Right atrium auricular region (tissue), 2 donors: ENCODE data around the gene CLIP4. TPM values are rescaled to one million over a fixed set of nuclear protein-coding genes. Genes with fewer than 3 reads are reported as not detected.

ENCODE experiments used
- DNase-seq: peaks from one replicate; pipeline ENCODE4 v3.0.0-alpha.2; 2019; ENCODE audit warnings: low spot score
- H3K27ac ChIP-seq, 2 donors: fragments of 200-600 bp; sonication (generic); 1 replicate in 1 of 2; 2 replicates in 1 of 2; pipeline ENCODE4 v1.5.1; 2016 to 2019
- H3K27me3 ChIP-seq, 2 donors: fragments of 200-600 bp; sonication (generic); one replicate each; pipeline versions ENCODE4 v1.5.1 to v1.6.0; 2017 to 2019
- H3K36me3 ChIP-seq: fragments of 200-600 bp; sonication (generic); one replicate; pipeline ENCODE4 v1.5.1; 2016
- H3K4me1 ChIP-seq, 2 donors: fragments of 200-600 bp; sonication (generic); one replicate each; pipeline versions ENCODE4 v1.5.1 to v1.6.0; 2017 to 2019
- H3K4me3 ChIP-seq, 2 donors: fragments of 200-600 bp; sonication (generic); 1 replicate in 1 of 2; 2 replicates in 1 of 2; pipeline ENCODE4 v1.5.1; 2017 to 2019; ENCODE audit warnings: mild to moderate bottlenecking in 1 of 2, moderate library complexity in 1 of 2
- H3K9me3 ChIP-seq, 2 donors: fragments of 200-600 bp; sonication (generic); one replicate each; pipeline ENCODE4 v1.5.1; 2019
- CTCF ChIP-seq, 2 donors: fragments of 200-600 bp; sonication (generic); IDR thresholded peaks; one replicate each; pipeline ENCODE4 v1.5.1; 2019; ENCODE audit warnings: antibody characterized with exemption in 2 of 2
- total RNA-seq, 2 donors: library from RNA; depleted of rRNA; stranded (reverse); fragments of >200 nt; gene quantifications; one replicate each; pipeline ENCODE4 v1.1.0, GENCODE V29; 2016

The CLIP4 gene
- total RNA-seq, 2 donors from 2014 or later = 66.5 to 71.0 TPM

DNA sequence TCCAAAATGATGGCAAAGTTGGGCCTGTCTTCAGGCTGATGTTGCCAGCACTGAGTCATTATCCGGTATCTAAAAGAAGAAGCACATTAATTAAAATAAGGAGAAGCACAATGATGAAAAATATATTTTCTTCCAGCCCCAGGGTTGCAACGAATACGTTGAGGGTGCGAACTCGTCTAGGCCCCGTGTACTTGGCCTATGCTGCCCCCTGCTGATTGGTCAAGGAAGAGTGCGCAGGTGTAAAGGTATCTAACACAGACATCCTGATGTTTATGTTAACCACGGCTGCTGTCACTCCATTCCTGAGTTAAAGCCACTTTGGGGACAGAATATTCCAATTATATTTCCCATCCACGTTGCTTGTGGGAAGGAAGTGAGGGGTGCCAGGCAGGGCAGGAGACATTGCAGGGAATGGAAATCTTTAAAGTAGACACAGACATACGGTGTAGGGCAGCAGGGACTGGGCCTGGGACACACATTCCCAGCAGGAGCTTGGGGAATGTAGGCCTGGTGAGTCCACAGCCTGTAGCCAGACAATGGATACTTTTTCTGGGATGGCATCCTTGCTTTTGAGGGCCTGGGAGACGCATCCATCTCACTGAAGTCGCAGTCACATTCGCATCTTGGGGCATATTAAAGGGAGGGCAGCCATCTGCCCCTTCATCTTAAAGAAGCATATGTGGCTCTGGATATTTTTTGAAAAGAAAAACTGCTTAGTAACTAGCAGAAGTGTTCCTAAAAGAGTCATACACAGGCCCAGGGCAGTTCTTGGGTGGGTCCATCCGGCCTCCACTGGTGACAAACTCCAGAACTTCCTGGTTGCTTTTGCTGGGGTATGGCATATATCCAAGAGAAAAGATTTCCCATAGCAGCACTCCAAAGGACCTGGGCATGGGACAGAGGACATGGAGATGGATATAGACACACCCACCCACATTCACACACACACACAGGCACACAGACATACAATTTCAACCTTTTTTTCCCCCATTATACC is 81.9 kb downstream of the CLIP4 start:
- peaks cover under 1% of the 10 kb centered on the region for H3K36me3 ChIP-seq
- H3K4me3 ChIP-seq = no peak overlapping the region
- no peak overlapping the region for H3K27ac ChIP-seq
- H3K9me3 ChIP-seq = no peaks in the 10 kb centered on the region
- no peaks in the 10 kb centered on the region for H3K4me1 ChIP-seq
- peak; percentile 53 to 85 for TF ChIP-seq CTCF (IDR thresholded peaks at IDR 0.05)
- DNase-seq = no peak
- H3K27me3 ChIP-seq = no peaks in the 10 kb centered on the region

GRCh38 chr2:29201979-29202378 is 86.8 kb downstream of the CLIP4 start:
- no peak for DNase-seq
- Histone ChIP-seq H3K36me3 (peaks cover 9% of the 10 kb centered on the region), H3K4me3 (no peak overlapping the region), H3K27me3 (no peaks in the 10 kb centered on the region), H3K27ac (no peak overlapping the region), H3K4me1 (no peaks in the 10 kb centered on the region), H3K9me3 (no peaks in the 10 kb centered on the region)
- TF ChIP-seq CTCF (IDR thresholded peaks at IDR 0.05) = no peak

DNA sequence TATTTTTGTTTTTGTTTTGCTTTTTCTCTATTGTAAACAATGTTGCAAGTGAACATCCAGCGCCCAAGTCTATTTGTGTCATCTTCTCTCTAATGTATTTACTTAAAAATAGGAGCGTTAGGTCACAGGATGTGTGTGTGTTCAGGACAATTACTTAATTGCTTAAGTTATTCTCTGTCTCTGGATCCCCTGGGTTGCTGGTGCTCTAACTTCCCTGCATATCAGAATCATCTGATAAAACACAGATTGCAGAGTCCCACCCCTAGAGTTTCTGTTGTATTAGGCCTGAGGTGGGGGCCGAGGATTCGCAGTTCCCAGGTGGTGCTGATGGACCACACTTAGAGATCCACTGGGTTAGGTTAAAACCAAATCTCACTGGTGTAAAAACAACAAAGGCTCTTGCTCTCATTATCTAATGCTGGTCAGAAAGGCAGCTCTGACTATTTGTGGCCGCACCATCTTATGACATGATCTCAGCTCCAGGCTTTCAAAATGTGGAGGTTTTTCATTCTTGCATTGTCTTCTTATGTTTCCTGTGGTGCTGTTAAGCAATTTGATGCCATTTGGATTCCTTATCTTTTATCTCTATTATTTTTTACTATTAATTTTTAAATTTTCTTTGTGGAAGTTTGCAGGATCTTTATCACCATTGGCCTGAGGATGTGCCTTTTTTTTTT is 87.7 kb downstream of the CLIP4 start:
- no peak for DNase-seq
- H3K36me3 ChIP-seq = peaks cover 9% of the 10 kb centered on the region
- no peaks in the 10 kb centered on the region for H3K27me3 ChIP-seq
- H3K27ac ChIP-seq = no peak overlapping the region
- H3K4me3 ChIP-seq = no peak overlapping the region
- H3K9me3 ChIP-seq = no peaks in the 10 kb centered on the region
- H3K4me1 ChIP-seq = no peaks in the 10 kb centered on the region
- TF ChIP-seq CTCF (IDR thresholded peaks at IDR 0.05) = no peak

DNA sequence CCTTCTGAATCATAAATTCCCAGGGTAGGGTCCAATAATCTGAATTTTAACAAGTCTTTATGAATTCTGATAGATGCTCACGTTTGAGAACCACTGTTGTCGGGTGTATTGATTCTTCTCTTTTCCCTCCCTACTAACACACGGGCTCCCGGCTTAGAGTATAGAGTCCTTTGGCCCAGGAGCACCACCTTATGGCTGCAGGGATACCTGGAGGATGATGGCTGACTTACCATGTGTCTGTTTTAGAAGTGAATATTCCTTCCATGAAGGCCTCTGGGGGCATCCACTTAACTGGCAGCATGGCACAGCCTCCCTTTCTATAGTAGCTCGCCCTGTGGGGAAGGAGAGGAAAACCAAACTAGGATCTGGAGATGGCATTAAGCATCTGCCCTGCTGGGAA is 91.7 kb downstream of the CLIP4 start:
- H3K9me3 ChIP-seq = no peaks in the 10 kb centered on the region
- DNase-seq = no peak
- no peaks in the 10 kb centered on the region for H3K27me3 ChIP-seq
- H3K4me3 ChIP-seq = no peak overlapping the region
- peaks cover 9% of the 10 kb centered on the region for H3K36me3 ChIP-seq
- H3K4me1 ChIP-seq = no peaks in the 10 kb centered on the region
- TF ChIP-seq CTCF (IDR thresholded peaks at IDR 0.05) = no peak
- no peak overlapping the region for H3K27ac ChIP-seq

DNA sequence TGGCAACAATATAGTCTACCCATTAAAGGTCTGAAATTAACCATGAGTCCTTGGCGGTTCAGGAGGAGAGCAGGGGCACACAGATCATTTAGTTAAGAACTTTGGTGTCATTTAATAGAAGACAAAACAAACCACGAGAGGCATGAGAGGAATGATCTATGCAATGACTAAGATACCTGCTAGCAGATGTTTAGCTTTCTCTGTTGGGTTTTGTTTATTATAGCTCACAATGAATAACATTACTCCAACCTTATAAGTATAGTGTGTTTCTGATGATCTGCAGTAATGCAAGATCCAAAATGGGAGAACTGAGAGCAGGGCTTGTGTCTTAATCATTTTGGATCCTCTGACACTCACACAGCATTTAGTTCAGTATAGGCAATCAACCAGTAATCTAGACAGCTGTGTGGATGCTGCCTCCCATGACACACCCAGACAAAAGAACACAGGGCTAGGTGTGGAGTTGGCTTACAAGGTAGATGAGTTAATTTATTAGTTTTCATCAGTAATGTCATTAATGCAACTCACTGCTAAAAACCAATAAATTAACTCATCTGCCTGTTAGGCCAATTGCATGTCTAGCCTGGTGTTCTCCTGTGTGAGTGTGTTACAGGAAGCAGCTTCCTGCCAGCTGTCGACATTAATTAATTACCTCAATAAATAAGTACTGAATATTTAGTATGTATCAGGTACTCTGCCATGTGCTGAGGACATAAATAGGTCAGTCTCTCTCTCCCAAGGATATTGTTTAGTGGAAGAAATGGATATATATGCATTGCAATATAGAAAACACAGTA is 92.3 kb downstream of the CLIP4 start:
- DNase-seq = no peak

More for the DNA sequence above, 92.3 kb downstream of the CLIP4 start:
- H3K9me3 ChIP-seq = no peaks in the 10 kb centered on the region
- H3K27ac ChIP-seq = no peak overlapping the region
- H3K36me3 ChIP-seq = peaks cover 9% of the 10 kb centered on the region
- no peaks in the 10 kb centered on the region for H3K4me1 ChIP-seq
- no peak overlapping the region for H3K4me3 ChIP-seq
- no peak for TF ChIP-seq CTCF (IDR thresholded peaks at IDR 0.05)
- no peaks in the 10 kb centered on the region for H3K27me3 ChIP-seq
